ENCODE data around the gene CNTN4.

DNA sequence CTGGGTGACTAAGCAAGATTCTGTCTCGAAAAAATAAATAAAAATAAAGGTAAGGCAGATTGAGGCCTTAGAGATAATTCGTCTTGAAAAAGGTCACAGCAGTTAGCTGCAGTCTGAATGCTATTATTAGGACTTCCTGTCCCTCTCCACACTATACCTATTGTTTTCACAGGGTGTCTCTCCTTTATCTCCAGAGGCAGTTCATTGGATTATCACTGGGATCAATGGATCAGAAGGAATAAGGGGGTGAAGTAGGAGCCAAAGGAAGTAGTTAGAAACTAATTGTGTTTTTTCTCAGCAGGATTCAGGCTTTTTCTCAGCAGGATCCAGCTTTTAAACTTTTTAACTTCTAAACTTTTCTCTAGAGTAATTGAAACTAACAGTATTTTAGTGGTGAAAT lies 684.6 kb downstream of the CNTN4 start:
- TF ChIP-seq, protein P1, sequence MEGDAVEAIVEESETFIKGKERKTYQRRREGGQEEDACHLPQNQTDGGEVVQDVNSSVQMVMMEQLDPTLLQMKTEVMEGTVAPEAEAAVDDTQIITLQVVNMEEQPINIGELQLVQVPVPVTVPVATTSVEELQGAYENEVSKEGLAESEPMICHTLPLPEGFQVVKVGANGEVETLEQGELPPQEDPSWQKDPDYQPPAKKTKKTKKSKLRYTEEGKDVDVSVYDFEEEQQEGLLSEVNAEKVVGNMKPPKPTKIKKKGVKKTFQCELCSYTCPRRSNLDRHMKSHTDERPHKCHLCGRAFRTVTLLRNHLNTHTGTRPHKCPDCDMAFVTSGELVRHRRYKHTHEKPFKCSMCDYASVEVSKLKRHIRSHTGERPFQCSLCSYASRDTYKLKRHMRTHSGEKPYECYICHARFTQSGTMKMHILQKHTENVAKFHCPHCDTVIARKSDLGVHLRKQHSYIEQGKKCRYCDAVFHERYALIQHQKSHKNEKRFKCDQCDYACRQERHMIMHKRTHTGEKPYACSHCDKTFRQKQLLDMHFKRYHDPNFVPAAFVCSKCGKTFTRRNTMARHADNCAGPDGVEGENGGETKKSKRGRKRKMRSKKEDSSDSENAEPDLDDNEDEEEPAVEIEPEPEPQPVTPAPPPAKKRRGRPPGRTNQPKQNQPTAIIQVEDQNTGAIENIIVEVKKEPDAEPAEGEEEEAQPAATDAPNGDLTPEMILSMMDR (IDR thresholded peaks at IDR 0.05; ENCODE audit: low read length), result no peak
- no peak for TF ChIP-seq EZH2 (IDR thresholded peaks at IDR 0.05; ENCODE audit: borderline replicate concordance, low read length)
